Activated T-cell treated with anti-CD3 and anti-CD28 coated beads for 1 hour (primary cell): ENCODE results near the gene ATP9A.
"Not testable (repeated sequence)": the region's sequence is repeated elsewhere in the genome, so short reads cannot be mapped to it uniquely, and the experiment has no call there.

Source experiments
- DNase-seq: peaks from one replicate; pipeline ENCODE4 v3.0.0-alpha.2; 2020; ENCODE audit warnings: low read depth

The ATP9A gene

GRCh38 chr20:51725584-51726176 is 42.5 kb downstream of the ATP9A start:
- DNase-seq: no peak

GRCh38 chr20:51723026-51723425 is 45.2 kb downstream of the ATP9A start:
- not testable (repeated sequence) for DNase-seq

- not testable (repeated sequence) for DNase-seq
These were observed 45.9 kb downstream of the ATP9A start for GRCh38 chr20:51722246-51722645.

GRCh38 chr20:51720854-51721253 is 47.3 kb downstream of the ATP9A start:
- no peak for DNase-seq

- no peak for DNase-seq
These were observed 47.8 kb downstream of the ATP9A start for GRCh38 chr20:51720384-51720783.

GRCh38 chr20:51715856-51716185 is 52.4 kb downstream of the ATP9A start:
- DNase-seq: no peak

DNA sequence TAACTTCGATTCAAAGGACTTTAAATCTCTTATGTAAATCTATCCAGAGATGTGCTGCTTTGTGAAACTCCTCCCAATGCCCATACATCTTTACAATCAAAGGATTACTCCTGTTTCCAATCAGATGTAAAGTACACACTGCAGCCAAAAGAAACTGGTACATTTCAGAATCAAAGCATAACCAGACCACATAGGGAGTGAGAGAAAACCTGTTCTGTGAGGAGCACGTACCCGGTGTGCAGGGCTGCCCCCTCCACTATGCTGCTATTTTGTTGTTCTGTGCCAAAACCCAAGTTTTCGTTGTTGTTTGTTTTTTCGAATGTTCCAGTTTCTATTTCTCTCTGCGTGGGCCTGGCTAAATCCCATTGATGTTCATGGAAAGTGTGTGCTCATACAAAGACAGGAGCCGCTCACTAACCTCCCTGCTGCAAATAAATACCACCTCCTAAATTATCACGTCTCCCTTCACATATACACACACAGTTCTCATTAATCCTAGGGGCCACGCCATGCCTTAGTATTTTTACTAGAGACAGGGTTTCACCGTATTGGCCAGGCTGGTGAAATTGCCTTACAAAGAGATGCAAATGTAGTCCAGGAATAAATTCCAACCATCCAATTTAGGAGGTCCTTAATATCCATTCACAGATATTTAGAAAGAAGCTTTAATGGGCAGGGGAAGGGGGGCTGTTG is 52.9 kb downstream of the ATP9A start:
- DNase-seq: no peak

GRCh38 chr20:51713213-51713598 is 55.0 kb downstream of the ATP9A start:
- no peak for DNase-seq

DNA sequence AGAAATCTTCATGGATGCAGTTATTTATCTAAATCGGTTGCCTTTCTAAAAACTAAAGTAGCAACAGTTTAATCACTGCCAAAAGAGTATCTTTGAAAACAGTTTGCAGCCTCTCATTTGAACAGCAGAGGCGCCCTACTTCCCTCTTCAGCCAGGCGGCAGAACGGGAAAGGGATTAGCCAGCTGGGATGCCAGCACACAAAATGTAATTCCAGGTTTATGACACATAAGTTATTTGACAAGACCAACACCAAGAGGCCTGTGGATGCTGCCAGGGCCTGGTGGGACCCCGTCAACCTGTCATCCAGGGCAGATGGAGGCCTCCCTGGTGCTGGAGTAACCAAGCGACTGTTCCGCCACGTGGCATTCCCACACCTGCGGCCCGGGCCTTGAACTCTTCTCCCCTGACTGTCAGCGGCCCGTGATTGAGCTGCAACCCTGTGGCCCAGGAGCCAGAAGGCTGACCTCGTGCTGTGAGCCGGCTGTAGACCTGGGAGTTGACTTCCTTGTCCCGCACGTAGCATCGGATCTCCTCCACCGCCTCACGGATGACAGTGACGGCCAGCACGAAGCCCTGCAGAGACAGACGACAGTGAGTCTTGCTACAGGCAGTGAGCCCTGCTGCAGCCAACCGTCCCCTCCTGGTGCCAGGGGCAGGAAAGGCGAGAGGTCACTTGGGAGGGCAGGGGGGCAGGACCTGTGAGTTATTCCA is 55.5 kb downstream of the ATP9A start:
- DNase-seq: no peak

GRCh38 chr20:51711426-51711825 is 56.8 kb downstream of the ATP9A start:
- no peak for DNase-seq

DNA sequence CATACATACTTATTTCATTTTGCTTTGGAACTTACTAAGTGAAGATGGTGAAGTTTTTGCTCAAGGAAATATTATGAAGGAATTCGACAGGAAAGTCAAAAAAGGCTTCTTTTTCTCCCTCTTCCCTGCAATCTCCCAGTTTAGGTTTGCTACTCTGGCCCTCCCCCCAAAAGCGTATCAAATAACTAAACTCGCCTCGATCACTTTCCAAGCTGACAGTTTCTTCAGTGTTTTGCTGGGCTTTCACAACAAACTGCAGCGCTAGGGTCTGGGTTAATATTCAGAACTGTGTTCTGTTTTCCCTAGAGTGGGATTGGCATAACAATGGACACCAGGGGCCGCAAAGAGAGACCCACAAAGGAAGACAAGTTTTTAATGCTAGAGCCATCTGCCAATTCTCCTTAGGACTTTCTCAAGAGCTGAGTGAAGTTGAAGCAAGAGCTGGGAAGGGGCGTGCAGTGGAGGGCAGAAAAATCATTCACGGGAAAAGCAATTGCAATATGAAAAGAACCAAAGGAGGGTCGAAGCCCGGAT is 57.8 kb downstream of the ATP9A start:
- DNase-seq: no peak

GRCh38 chr20:51705400-51705799 is 62.8 kb downstream of the ATP9A start:
- no peak for DNase-seq

GRCh38 chr20:51703400-51704287 is 64.5 kb downstream of the ATP9A start:
- no peak for DNase-seq

- no peak for DNase-seq
These were observed 65.6 kb downstream of the ATP9A start for GRCh38 chr20:51702556-51702955.

DNA sequence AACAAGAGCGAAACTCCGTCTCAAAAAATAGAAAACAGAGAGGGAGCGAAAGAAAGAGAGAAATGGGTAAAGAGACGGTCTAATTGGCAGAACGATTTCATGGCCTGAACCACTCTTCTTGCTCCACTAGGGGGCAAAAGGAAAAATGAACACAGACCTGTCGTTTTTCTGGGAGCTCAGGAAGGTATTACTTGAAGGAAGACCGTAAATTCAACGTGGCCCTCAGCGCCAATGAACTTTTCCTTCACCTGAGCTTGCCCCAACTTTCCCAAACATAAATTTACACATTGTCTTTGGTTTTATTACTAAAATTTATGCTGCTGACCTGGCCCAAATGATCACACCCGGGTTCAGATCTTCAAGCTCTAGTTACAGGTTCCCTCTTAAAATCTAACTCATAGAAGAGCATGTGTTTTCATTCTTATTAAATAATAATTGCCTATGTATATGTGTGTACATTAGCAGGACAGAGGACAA is 67.3 kb downstream of the ATP9A start:
- DNase-seq: no peak

DNA sequence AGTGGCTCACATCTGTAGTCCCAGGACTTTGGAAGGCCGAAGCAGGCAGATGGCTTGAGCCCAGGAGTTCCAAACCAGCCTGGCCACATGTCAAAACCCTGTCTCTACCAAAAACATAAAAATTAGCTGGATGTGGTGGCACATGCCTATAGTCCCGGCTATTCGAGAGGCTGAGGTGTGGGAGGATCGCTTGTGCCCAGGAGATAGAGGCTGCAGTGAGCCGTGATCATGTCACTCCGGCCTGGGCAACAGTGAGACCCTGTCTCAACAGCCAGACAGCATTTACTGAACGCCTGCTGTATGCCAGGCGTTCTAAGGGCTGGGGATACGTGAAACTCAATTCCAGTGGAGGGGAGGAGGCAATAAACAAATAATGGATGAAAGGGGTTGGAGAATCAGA is 69.9 kb downstream of the ATP9A start:
- no peak for DNase-seq

- no peak for DNase-seq
These were observed 70.9 kb downstream of the ATP9A start for GRCh38 chr20:51697096-51697826.

- DNase-seq: no peak
These were observed 71.7 kb downstream of the ATP9A start for GRCh38 chr20:51696304-51697071.

DNA sequence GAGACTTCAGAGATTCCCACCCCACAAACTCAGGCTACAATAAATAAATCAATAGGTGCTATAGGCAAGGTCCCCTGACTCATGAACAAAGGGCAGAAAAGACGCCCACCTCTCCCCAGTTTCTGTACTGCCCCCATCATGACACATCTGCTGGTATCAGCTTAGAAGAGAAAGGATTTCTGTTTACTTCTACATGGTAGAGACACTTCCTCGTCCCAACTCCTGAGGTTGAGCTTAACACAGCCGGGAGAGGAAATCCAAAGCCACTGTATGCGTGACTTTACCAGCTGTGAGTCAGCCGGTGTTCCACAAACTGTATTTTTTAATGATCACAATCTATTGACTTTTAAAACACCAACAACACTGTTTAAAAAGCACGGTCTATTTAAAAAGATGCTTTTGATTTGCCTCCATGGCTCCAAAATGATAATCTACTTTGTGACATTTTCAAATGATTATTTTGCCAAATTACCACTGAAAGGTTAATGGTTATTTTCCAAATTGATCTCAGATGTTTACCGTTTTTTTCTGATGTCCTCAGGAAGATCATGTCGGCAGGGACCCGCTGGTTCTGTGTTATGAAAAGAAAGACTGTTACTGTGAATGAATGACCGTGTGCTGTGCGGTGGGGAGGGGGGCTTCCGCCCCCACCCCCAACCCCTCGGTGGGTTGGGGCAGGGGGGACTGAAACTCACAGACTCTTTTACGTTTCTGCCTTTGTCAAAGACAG is 72.5 kb downstream of the ATP9A start:
- DNase-seq: no peak

DNA sequence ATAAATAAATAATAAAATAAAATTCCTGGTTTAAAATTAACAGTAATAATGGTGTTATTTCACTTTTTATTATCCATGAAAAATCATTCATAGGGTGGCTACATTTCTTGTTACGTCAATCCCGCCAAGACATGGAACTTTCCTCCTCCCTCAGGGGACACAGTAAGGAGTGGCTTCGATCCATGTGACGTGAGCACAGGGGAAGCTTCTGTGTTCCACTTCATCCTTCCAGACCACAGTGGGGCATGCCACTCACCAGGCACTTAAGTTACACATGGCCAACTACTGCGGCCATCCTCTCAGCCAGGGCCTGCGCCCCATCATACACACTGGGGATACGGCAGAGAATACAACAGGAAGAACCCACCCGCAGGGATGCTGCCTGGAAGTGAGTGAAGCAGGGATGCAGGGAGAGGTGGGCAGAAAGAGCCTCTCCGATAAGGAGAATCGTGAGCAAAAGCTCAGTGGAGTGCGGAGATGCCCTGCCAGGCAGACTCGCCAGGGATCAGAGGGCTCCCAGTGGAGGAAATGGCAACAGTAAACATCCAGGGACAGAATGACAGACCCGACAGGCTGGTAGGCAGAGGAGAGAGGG is 75.3 kb downstream of the ATP9A start:
- no peak for DNase-seq
